Measurements from ENCODE around the gene ARHGAP40. TPM values are rescaled to one million over a fixed set of nuclear protein-coding genes. Genes with fewer than 3 reads are reported as not detected.

The ARHGAP40 gene
- total RNA-seq, 4 donors from 2014 or later = not detected

GRCh38 chr20:38589351-38589750 lies 12.3 kb upstream of the ARHGAP40 start:
- no peak for TF ChIP-seq CTCF (IDR thresholded peaks at IDR 0.05; ENCODE audit: low read depth)

GRCh38 chr20:38589967-38590675 lies 11.5 kb upstream of the ARHGAP40 start:
- TF ChIP-seq CTCF (IDR thresholded peaks at IDR 0.05; ENCODE audit: low read depth) = no peak

- TF ChIP-seq CTCF (IDR thresholded peaks at IDR 0.05; ENCODE audit: low read depth) = no peak
Observed at GRCh38 chr20:38590676-38591473, 10.7 kb upstream of the ARHGAP40 start.

GRCh38 chr20:38591474-38592410 lies 9.9 kb upstream of the ARHGAP40 start:
- TF ChIP-seq CTCF (IDR thresholded peaks at IDR 0.05; ENCODE audit: low read depth) = no peak

- no peak for TF ChIP-seq CTCF (IDR thresholded peaks at IDR 0.05; ENCODE audit: low read depth)
Observed at GRCh38 chr20:38599410-38599882, 2.2 kb upstream of the ARHGAP40 start.

- TF ChIP-seq CTCF (IDR thresholded peaks at IDR 0.05; ENCODE audit: low read depth) = no peak
Observed at GRCh38 chr20:38600057-38600456, 1.6 kb upstream of the ARHGAP40 start.

Data from subcutaneous adipose tissue (tissue), 4 donors.